Omental fat pad (tissue), 4 donors: ENCODE results near the gene MOAP1. TPM values are rescaled to one million over a fixed set of nuclear protein-coding genes. Genes with fewer than 3 reads are reported as not detected.
A peak's percentile ranks its signal among the peaks of the same experiment; 100 is the strongest.

ENCODE experiments used
- ATAC-seq: fragments of 150-250 bp; one replicate; pipeline ENCODE4 v1.9.1; 2016; ENCODE audit warnings: mild to moderate bottlenecking, moderate library complexity; ENCODE audit not compliant: low FRiP score
- DNase-seq: peaks from one replicate; pipeline ENCODE4 v3.0.0-alpha.2; 2019; ENCODE audit warnings: low spot score
- total RNA-seq, 4 donors: library from RNA; depleted of rRNA; stranded (reverse); fragments of >200 nt; gene quantifications; one replicate each; pipeline ENCODE4 v1.1.0, GENCODE V29; 2016
- TF ChIP-seq, protein P1 (sequence below), 3 donors: fragments of 450-650 bp; IDR thresholded peaks; one replicate each; pipeline ENCODE4 v1.5.1; 2016 to 2017; ENCODE audit warnings: antibody characterized with exemption in 3 of 3, mild to moderate bottlenecking in 3 of 3, moderate library complexity in 2 of 3

MOAP1 gene
- total RNA-seq, 4 donors from 2014 or later = 18.0 to 29.6 (median 24.3) TPM

DNA sequence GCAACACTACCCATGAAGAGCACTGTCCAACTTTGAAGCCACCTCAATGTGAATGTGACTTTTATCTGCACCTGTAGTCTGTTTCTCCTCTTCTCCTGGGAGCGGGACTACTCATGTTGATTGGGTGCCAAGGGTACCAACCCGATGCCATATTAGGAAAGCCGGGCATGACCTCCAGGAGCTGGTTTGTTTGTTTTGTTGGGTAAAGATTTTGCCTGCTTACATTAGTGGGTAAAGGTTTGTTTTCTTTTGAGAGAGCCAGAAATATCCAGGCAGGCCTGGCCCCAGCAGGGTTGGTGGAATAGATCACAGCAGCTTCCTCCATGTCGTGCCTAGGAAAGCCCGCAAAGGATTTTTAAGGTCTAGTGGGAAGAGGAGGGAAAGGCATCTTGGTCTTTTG is 49.3 kb downstream of the MOAP1 start:
- DNase-seq = no peak
- no peak for ATAC-seq
- TF ChIP-seq, protein P1, sequence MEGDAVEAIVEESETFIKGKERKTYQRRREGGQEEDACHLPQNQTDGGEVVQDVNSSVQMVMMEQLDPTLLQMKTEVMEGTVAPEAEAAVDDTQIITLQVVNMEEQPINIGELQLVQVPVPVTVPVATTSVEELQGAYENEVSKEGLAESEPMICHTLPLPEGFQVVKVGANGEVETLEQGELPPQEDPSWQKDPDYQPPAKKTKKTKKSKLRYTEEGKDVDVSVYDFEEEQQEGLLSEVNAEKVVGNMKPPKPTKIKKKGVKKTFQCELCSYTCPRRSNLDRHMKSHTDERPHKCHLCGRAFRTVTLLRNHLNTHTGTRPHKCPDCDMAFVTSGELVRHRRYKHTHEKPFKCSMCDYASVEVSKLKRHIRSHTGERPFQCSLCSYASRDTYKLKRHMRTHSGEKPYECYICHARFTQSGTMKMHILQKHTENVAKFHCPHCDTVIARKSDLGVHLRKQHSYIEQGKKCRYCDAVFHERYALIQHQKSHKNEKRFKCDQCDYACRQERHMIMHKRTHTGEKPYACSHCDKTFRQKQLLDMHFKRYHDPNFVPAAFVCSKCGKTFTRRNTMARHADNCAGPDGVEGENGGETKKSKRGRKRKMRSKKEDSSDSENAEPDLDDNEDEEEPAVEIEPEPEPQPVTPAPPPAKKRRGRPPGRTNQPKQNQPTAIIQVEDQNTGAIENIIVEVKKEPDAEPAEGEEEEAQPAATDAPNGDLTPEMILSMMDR (IDR thresholded peaks at IDR 0.05) = no peak

DNA sequence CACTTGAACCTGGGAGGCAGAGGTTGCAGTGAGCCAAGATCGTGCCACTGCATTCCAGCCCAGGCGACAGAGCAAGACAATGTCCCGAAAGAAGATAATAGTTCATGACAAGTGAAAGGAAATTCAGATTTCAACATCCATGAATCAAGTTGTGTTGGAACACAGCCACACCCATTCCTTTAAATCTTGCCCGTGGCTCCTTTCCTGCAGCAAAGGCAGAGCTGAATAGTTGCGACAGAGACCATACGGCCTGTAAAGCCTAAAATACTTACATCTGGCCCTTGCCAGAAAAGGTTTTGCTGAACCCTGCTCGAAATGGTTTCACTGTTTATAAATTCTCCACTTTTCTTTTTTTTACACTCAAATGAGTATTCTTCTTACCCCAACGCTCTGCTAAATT is 51.2 kb downstream of the MOAP1 start:
- DNase-seq = no peak
- peak; percentile 62 for ATAC-seq
- TF ChIP-seq, protein P1 (IDR thresholded peaks at IDR 0.05) = no peak

DNA sequence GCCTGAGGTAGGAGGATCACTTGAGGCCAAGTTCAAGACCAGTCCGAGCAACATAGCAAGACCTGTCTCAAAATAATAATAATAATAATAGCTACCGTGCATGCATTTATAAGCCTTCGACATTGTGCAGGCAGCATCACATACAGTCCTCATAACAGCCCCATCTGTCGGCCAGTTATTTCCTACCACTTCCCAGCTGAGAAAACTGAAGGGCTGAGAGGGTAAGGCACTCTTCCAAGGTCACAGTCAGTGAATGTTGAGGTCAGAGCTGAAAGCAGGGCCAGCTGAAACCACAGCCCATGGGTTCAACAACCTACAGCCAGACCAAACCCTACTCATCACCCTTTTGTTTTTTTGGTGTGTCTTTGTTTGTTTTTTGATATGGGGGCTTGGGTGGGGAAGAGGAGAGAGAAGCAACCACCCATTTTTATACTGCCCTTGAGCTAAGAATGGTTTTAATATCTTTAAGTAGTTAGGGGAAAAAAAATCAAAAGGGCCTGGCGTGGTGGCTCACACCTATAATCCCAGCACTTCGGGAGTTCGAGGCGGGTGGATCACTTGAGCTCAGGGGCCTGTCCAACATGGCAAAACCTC is 52.1 kb downstream of the MOAP1 start:
- no peak for DNase-seq
- ATAC-seq = no peak
- TF ChIP-seq, protein P1 (IDR thresholded peaks at IDR 0.05) = no peak

Other genes with a start within 250 kb of the MOAP1 start
- gene ITPK1, start 69.0 kb downstream of the MOAP1 start, total RNA-seq = 10 to 100 TPM; 32.6 to 94.9 (median 54.6) TPM
- gene LYSET, start 420 bp upstream of the MOAP1 start, total RNA-seq = 10 to 100 TPM in 2 of 4 donors, 1 to 10 TPM in 2; 5.7 to 18.5 (median 9.2) TPM
- 1 to 10 TPM; 6.9 to 8.2 (median 7.7) TPM for gene GON7, start 22.2 kb upstream of the MOAP1 start, total RNA-seq
- 10 to 100 TPM; 12.0 to 23.0 (median 18.0) TPM for gene UBR7, start 22.4 kb upstream of the MOAP1 start, total RNA-seq
- 10 to 100 TPM; 20.5 to 34.0 (median 25.7) TPM for gene BTBD7, start 148.1 kb upstream of the MOAP1 start, total RNA-seq
- gene COX8C, start 162.3 kb upstream of the MOAP1 start, total RNA-seq = not detected
- under 1 TPM in 3 of 4 donors, not detected in 1; 0.06 to 0.24 (median 0.19) TPM for gene UNC79, start 246.0 kb upstream of the MOAP1 start, total RNA-seq